ENCODE results near the gene KRTAP10-2. TPM values are rescaled to one million over a fixed set of nuclear protein-coding genes. Genes with fewer than 3 reads are reported as not detected.
"Not testable (repeated sequence)": the region's sequence is repeated elsewhere in the genome, so short reads cannot be mapped to it uniquely, and the experiment has no call there.

Gene KRTAP10-2
- total RNA-seq, 1 experiment from 2014 or later, result not detected

GRCh38 chr21:44575307-44576024 is 24.2 kb upstream of the KRTAP10-2 start:
- TF ChIP-seq CTCF (IDR thresholded peaks at IDR 0.05; ENCODE audit: unreplicated experiment), result no peak
- H3K4me3 Mint-ChIP-seq (ENCODE audit: unreplicated experiment), result no peak overlapping the region
- peaks cover 20% of the 10 kb centered on the region for H3K9me3 Mint-ChIP-seq (ENCODE audit: unreplicated experiment)
- peak overlapping the region; percentile 79 for H3K27ac Mint-ChIP-seq (ENCODE audit: low read depth, unreplicated experiment)
- ChIA-PET CTCF (interaction anchor here (0.6 to 1.1 kb wide), 2 partner anchors 65 to 851 kb away, joined by 4 read pairs; no protein-coding TSS in a partner anchor), POLR2A (no interaction called here)
- H3K27me3 Mint-ChIP-seq (ENCODE audit: insufficient read depth, unreplicated experiment), result peaks cover 49% of the 10 kb centered on the region
- intact Hi-C loops (cut with micrococcal nuclease), result no loop called here
- peaks cover 7% of the 10 kb centered on the region for H3K4me1 Mint-ChIP-seq (ENCODE audit: insufficient read depth, unreplicated experiment)
- H3K36me3 Mint-ChIP-seq (ENCODE audit: insufficient read depth, unreplicated experiment), result no peaks in the 10 kb centered on the region
- no TSS peak for BruUV-seq (replicated peaks)
- no peak for DNase-seq (ENCODE audit: unreplicated experiment)

- peaks cover 48% of the 10 kb centered on the region for H3K27me3 Mint-ChIP-seq (ENCODE audit: insufficient read depth, unreplicated experiment)
- intact Hi-C loops (cut with micrococcal nuclease), result no loop called here
- no peak overlapping the region for H3K4me3 Mint-ChIP-seq (ENCODE audit: unreplicated experiment)
- H3K9me3 Mint-ChIP-seq (ENCODE audit: unreplicated experiment), result peaks cover 25% of the 10 kb centered on the region
- no peaks in the 10 kb centered on the region for H3K36me3 Mint-ChIP-seq (ENCODE audit: insufficient read depth, unreplicated experiment)
- DNase-seq (ENCODE audit: unreplicated experiment), result peak; percentile 16
- peak; percentile 17 for TF ChIP-seq CTCF (IDR thresholded peaks at IDR 0.05; ENCODE audit: unreplicated experiment)
- ChIA-PET CTCF (interaction anchor here (0.6 to 1.1 kb wide), 4 partner anchors 57 to 852 kb away, joined by 3 to 4 read pairs (median 4); no protein-coding TSS in a partner anchor), POLR2A (no interaction called here)
- peaks cover 7% of the 10 kb centered on the region for H3K4me1 Mint-ChIP-seq (ENCODE audit: insufficient read depth, unreplicated experiment)
- peak overlapping the region; percentile 79 for H3K27ac Mint-ChIP-seq (ENCODE audit: low read depth, unreplicated experiment)
- no TSS peak for BruUV-seq (replicated peaks)
Observed at GRCh38 chr21:44574457-44575306, 23.4 kb upstream of the KRTAP10-2 start.

- CTCF ChIA-PET, result interaction anchor here (0.6 to 0.7 kb wide), 2 partner anchors 56 to 136 kb away, joined by 3 read pairs; no protein-coding TSS in a partner anchor
- DNase-seq (ENCODE audit: unreplicated experiment); BruUV-seq (replicated peaks); POLR2A ChIA-PET; H3K4me1 Mint-ChIP-seq (ENCODE audit: insufficient read depth, unreplicated experiment); H3K36me3 Mint-ChIP-seq (ENCODE audit: insufficient read depth, unreplicated experiment); intact Hi-C loops (cut with micrococcal nuclease); H3K4me3 Mint-ChIP-seq (ENCODE audit: unreplicated experiment): not testable (repeated sequence)
- peaks cover 45% of the 10 kb centered on the region for H3K27me3 Mint-ChIP-seq (ENCODE audit: insufficient read depth, unreplicated experiment)
- H3K9me3 Mint-ChIP-seq (ENCODE audit: unreplicated experiment), result peaks cover 25% of the 10 kb centered on the region
- peak within 1 kb of the TSS; percentile 79 for H3K27ac Mint-ChIP-seq (ENCODE audit: low read depth, unreplicated experiment)
Observed at GRCh38 chr21:44573630-44574456, 22.5 kb upstream of the KRTAP10-2 start, which contains the start of gene KRTAP10-4. Gene KRTAP10-4, plus strand, starts transcription at chr21:44573729. Its CDS starts 30 bp downstream, at chr21:44573759.

GRCh38 chr21:44572959-44573583 is 21.8 kb upstream of the KRTAP10-2 start:
- intact Hi-C loops (cut with micrococcal nuclease), result no loop called here
- no peak for TF ChIP-seq CTCF (IDR thresholded peaks at IDR 0.05; ENCODE audit: unreplicated experiment)
- Mint-ChIP-seq H3K27ac (ENCODE audit: low read depth, unreplicated experiment) (no peak overlapping the region), H3K4me1 (ENCODE audit: insufficient read depth, unreplicated experiment) (peaks cover 7% of the 10 kb centered on the region), H3K36me3 (ENCODE audit: insufficient read depth, unreplicated experiment) (no peaks in the 10 kb centered on the region), H3K4me3 (ENCODE audit: unreplicated experiment) (no peak overlapping the region), H3K27me3 (ENCODE audit: insufficient read depth, unreplicated experiment) (peaks cover 45% of the 10 kb centered on the region), H3K9me3 (ENCODE audit: unreplicated experiment) (peaks cover 25% of the 10 kb centered on the region)
- ChIA-PET POLR2A (no interaction called here), CTCF (interaction anchor here (0.6 kb wide), 1 partner anchor 28 kb away, joined by 4 read pairs; no protein-coding TSS in a partner anchor)
- no peak for DNase-seq (ENCODE audit: unreplicated experiment)
- BruUV-seq (replicated peaks), result no TSS peak
